Urinary bladder (tissue), 4 donors: ENCODE data around the gene PHC2. TPM values are rescaled to one million over a fixed set of nuclear protein-coding genes. Genes with fewer than 3 reads are reported as not detected.

Experiments
- DNase-seq: peaks from one replicate; pipeline ENCODE4 v3.0.0-alpha.2; 2015; ENCODE audit errors: extremely low spot score
- H3K27ac ChIP-seq: one replicate; pipeline ENCODE4 v1.5.1; 2013; ENCODE audit warnings: low read depth, mild to moderate bottlenecking, moderate library complexity
- H3K36me3 ChIP-seq: one replicate; pipeline ENCODE4 v1.6.1; 2013; ENCODE audit warnings: mild to moderate bottlenecking, moderate library complexity; ENCODE audit not compliant: insufficient read depth
- H3K4me1 ChIP-seq: one replicate; pipeline ENCODE4 v1.6.1; 2013; ENCODE audit warnings: mild to moderate bottlenecking, moderate library complexity; ENCODE audit not compliant: insufficient read depth
- H3K4me3 ChIP-seq: one replicate; pipeline ENCODE4 v1.5.1; 2013; ENCODE audit warnings: low read depth, low read length
- WGBS: extraction: QIAGEN DNeasy Blood & Tissue Kit; methylation state at CpG from one replicate; pipeline ENCODE4 v1.1.7; 2013; 5-methylcytosine and 5-hydroxymethylcytosine counted together
- polyA plus RNA-seq: library from polyadenylated mRNA; stranded (reverse); fragments of 200-250 nt; gene quantifications from one replicate; pipeline ENCODE4 v1.2.3, GENCODE V29; 2013
- total RNA-seq: library from RNA; depleted of rRNA; stranded (reverse); fragments of >200 nt; gene quantifications from one replicate; pipeline ENCODE4 v1.2.3, GENCODE V29; 2014
- donor health status: healthy with polysubstance abuse.
- donor health status: healthy.

PHC2 gene
- total and polyA plus RNA-seq, 2 donors, result 49.2 to 179 TPM

DNA sequence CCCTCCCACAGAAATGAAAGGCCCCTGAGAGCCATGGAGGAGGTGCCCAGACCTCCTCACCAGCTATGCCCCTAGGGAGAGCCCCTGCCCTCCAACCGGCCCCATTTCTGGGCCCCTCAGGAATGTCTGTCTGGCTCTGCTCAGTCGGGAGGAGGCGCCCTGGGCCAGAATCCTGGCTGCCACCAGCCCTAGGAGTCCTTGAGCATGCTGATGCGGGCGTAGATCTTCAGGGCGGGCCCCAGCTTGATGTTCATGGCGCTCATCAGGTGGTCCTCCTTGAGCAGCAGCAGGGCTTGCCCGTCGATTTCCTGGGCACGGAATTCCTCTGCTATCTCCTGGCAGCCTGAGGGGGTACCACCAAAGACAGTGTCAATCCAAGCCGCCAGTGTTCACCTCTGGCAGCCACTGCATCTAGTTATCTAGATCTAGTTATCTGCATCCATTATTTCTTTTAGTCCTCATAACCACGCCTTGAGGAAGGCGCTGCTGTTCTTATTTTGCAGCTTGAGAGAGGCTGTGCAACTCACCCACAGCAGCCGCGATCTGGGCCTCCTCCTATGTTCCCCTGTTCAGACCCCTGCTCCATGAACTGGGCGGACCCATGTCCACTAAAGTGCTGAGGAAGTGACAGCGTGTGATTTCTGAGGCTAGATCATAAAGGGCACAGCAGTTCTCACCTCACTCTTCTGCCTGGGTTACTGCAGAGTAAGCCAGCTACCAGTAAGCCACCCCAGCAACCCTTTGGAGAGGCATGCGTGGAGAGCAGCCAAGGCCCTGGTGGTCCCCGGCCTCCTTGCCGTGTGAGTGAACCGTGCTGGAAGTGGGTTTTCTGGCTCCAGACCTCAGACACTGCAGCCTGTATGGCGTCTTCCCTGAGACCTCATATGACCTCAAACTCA, 106.0 kb downstream of the PHC2 start:
- Histone ChIP-seq H3K4me3 (no peak overlapping the region), H3K36me3 (peaks cover 8% of the 10 kb centered on the region), H3K27ac (no peak overlapping the region), H3K4me1 (no peaks in the 10 kb centered on the region)
- WGBS, result 77% methylated on average over 22 of the region's 22 CpGs
- DNase-seq, result no peak

GRCh38 chr1:33323663-33324477, 107.0 kb downstream of the PHC2 start:
- DNase-seq, result no peak
- H3K4me1 ChIP-seq, result no peaks in the 10 kb centered on the region
- 75% methylated on average over 14 of the region's 14 CpGs for WGBS
- no peak overlapping the region for H3K27ac ChIP-seq
- H3K36me3 ChIP-seq, result peaks cover 8% of the 10 kb centered on the region
- no peak overlapping the region for H3K4me3 ChIP-seq

- DNase-seq, result no peak
- H3K4me1 ChIP-seq, result no peaks in the 10 kb centered on the region
- WGBS, result 80% methylated on average over 10 of the region's 10 CpGs
- H3K27ac ChIP-seq, result no peak overlapping the region
- H3K4me3 ChIP-seq, result no peak overlapping the region
- H3K36me3 ChIP-seq, result peaks cover 6% of the 10 kb centered on the region
These were observed 107.9 kb downstream of the PHC2 start for GRCh38 chr1:33322870-33323585.

GRCh38 chr1:33322109-33322508, 108.8 kb downstream of the PHC2 start:
- peaks cover 6% of the 10 kb centered on the region for H3K36me3 ChIP-seq
- H3K4me1 ChIP-seq, result no peaks in the 10 kb centered on the region
- H3K27ac ChIP-seq, result no peak overlapping the region
- DNase-seq, result no peak
- H3K4me3 ChIP-seq, result no peak overlapping the region
- WGBS, result 77% methylated on average over 6 of the region's 6 CpGs

GRCh38 chr1:33321178-33321577, 109.7 kb downstream of the PHC2 start:
- Histone ChIP-seq H3K4me1 (no peaks in the 10 kb centered on the region), H3K4me3 (no peak overlapping the region), H3K36me3 (peaks cover 6% of the 10 kb centered on the region), H3K27ac (no peak overlapping the region)
- 81% methylated on average over 5 of the region's 5 CpGs for WGBS
- DNase-seq, result no peak

GRCh38 chr1:33320619-33321165, 110.2 kb downstream of the PHC2 start, which contains the start of gene A3GALT2:
TSS of gene A3GALT2 (minus strand) at chr1:33321098. CDS start at chr1:33321098, 0 bp downstream.
- WGBS, result 66% methylated on average over 8 of the region's 8 CpGs
- no peaks in the 10 kb centered on the region for H3K4me1 ChIP-seq
- peaks cover 6% of the 10 kb centered on the region for H3K36me3 ChIP-seq
- H3K4me3 ChIP-seq, result no peak within 1 kb of the TSS
- no peak for DNase-seq
- H3K27ac ChIP-seq, result no peak within 1 kb of the TSS

DNA sequence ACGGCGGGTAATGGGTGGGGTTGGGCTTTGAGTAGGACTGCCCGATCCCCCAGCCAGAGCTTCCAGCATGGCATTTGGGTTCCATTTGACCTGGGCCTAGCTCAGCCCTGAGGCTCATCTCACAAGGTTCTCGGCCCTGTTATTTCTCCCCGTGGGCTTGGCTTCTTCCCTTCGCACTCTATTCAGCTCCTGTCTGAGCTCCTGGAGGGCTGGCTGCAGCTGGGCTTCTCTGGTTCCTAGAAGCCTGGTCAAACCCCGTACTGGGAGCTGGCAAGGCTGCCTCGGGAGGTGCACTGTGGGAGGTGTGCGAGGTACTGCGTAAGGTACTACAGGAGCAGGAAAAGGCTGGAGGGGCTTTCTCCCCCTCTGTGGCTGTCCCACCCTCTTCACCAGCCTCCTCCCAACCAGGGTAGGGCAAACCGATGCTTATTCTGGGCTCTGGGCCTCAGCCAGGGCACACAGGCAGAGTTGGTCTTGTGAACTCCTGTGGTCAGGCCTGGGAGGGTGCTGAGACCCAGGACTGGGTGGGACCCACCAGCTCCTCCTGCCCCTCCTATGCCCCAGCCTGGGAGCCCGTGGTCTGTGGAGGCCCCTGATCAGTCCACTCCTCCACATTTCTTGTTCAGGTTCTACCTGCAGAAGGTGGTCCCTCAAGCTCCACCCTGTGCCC, 110.8 kb downstream of the PHC2 start:
- no peak overlapping the region for H3K4me3 ChIP-seq
- no peak overlapping the region for H3K27ac ChIP-seq
- no peak for DNase-seq
- H3K36me3 ChIP-seq, result peaks cover 6% of the 10 kb centered on the region
- H3K4me1 ChIP-seq, result no peaks in the 10 kb centered on the region
- 68% methylated on average over 12 of the region's 12 CpGs for WGBS

- WGBS, result 87% methylated on average over 9 of the region's 9 CpGs
These were observed 111.5 kb downstream of the PHC2 start for GRCh38 chr1:33319186-33319948.

GRCh38 chr1:33317946-33318345, 112.9 kb downstream of the PHC2 start:
- no peaks in the 10 kb centered on the region for H3K4me1 ChIP-seq
- H3K27ac ChIP-seq, result no peak overlapping the region
- no peak for DNase-seq
- WGBS, result 59% methylated on average over 6 of the region's 6 CpGs
- no peaks in the 10 kb centered on the region for H3K36me3 ChIP-seq
- no peak overlapping the region for H3K4me3 ChIP-seq

More at GRCh38 chr1:33319186-33319948, 111.5 kb downstream of the PHC2 start:
- Histone ChIP-seq H3K4me1 (no peaks in the 10 kb centered on the region), H3K4me3 (no peak overlapping the region), H3K27ac (no peak overlapping the region), H3K36me3 (peaks cover 4% of the 10 kb centered on the region)
- no peak for DNase-seq

DNA sequence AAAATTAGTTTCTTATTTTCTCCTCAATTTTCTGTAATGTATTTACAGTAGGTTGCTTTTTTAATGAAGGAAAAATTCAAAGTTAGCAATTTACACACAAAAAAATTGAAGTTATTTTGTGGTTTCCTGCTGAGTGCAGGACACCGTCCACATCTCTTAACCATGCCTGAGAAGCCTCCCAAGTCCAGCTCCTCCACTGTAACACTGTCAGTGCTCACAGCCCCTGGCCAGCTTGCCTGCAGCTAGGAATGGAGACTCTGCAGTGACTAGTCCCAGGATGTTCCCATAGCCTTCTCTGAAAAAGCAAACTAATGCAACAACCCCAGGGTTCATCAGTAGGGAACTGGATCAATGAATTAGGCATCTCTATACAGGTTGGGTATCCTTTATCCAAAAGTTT, 113.5 kb downstream of the PHC2 start:
- H3K27ac ChIP-seq, result no peak overlapping the region
- H3K4me1 ChIP-seq, result no peaks in the 10 kb centered on the region
- H3K4me3 ChIP-seq, result no peak overlapping the region
- no peaks in the 10 kb centered on the region for H3K36me3 ChIP-seq
- 43% methylated on average over 1 of the region's 1 CpG for WGBS
- no peak for DNase-seq

- Histone ChIP-seq H3K4me3 (no peak overlapping the region), H3K4me1 (no peaks in the 10 kb centered on the region), H3K27ac (no peak overlapping the region), H3K36me3 (no peaks in the 10 kb centered on the region)
- 82% methylated on average over 2 of the region's 2 CpGs for WGBS
- DNase-seq, result no peak
These were observed 114.3 kb downstream of the PHC2 start for GRCh38 chr1:33316601-33317000.

DNA sequence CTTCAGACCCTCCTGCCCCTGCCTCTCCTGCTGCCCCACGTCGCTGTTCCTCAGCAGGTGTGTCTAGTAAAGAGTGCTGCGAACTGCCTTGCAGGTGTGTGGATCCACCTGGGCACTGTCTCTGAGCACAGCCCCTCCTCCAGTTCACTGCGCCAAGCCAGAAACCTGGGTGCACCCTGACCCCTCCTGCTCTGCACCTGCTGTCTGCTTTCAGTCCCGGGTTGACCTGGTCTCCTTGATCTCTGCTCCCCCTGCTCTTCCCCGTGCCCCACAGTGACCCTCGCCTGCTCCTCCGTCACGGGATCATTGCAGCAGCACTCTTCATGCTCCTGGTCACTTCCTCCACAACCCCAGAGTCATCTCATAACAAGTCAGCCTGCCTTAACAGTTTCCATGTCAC, 116.5 kb downstream of the PHC2 start:
- Histone ChIP-seq H3K4me1 (no peaks in the 10 kb centered on the region), H3K4me3 (no peak overlapping the region), H3K27ac (no peak overlapping the region), H3K36me3 (no peaks in the 10 kb centered on the region)
- WGBS, result 92% methylated on average over 9 of the region's 9 CpGs
- DNase-seq, result no peak
